Right lobe of liver (tissue), 6 donors: ENCODE measurements around the gene P2RY8. TPM values are rescaled to one million over a fixed set of nuclear protein-coding genes. Genes with fewer than 3 reads are reported as not detected.

Experiments used
- ATAC-seq, 4 donors: fragments of 200-7000 bp; cut with Tn5 transposase; one replicate each; pipeline ENCODE4 v1.9.1; 2020; ENCODE audit warnings: mild to moderate bottlenecking in 4 of 4, moderate library complexity in 4 of 4
- DNase-seq, 3 donors: peaks; one replicate each; pipeline ENCODE4 v3.0.0-alpha.2; 2020
- H3K27ac ChIP-seq, 3 donors: fragments of 200-600 bp; one replicate each; pipeline ENCODE4 v1.8.0; 2022
- H3K27me3 ChIP-seq, 2 donors: fragments of 200-600 bp; one replicate each; pipeline ENCODE4 v1.8.0; 2022
- H3K36me3 ChIP-seq, 4 donors: fragments of 200-600 bp; sonication (generic) in 1 of 4; one replicate each; pipeline versions ENCODE4 v1.5.1 to v1.8.0; 2017 to 2022; ENCODE audit warnings: control low read depth in 1 of 4
- H3K4me1 ChIP-seq, 4 donors: fragments of 200-600 bp; sonication (generic) in 1 of 4; one replicate each; pipeline versions ENCODE4 v1.5.1 to v1.8.0; 2017 to 2022; ENCODE audit warnings: control low read depth in 1 of 4
- H3K4me3 ChIP-seq, 3 donors: fragments of 200-600 bp; one replicate each; pipeline ENCODE4 v1.8.0; 2022
- H3K9me3 ChIP-seq, 4 donors: fragments of 200-600 bp; sonication (generic) in 1 of 4; one replicate each; pipeline versions ENCODE4 v1.5.1 to v1.8.0; 2017 to 2022; ENCODE audit warnings: control low read depth in 1 of 4
- POLR2A ChIP-seq: fragments of 450-650 bp; IDR thresholded peaks from one replicate; pipeline ENCODE4 v1.6.1; 2017; ENCODE audit warnings: antibody characterized with exemption, mild to moderate bottlenecking
- WGBS: methylation state at CpG from one replicate; pipeline ENCODE4 v1.1.6; 2018; ENCODE audit warnings: low coverage, low lambda C conversion rate; ENCODE audit not compliant: insufficient coverage; ENCODE audit errors: missing lambda C conversion rate; 5-methylcytosine and 5-hydroxymethylcytosine counted together
- intact Hi-C, 2 donors: fragments of 100-400 bp; cut with DNase I; formaldehyde crosslinking; loops; one replicate each; pipeline versions ENCODE4 v1.11.2 to v1.14.1; 2022
- total RNA-seq, 6 experiments: library from RNA; depleted of rRNA in 2 of 6; stranded (reverse); fragments of >200 nt in 2 of 6; fragmentation: NEBNext Ultra II Directional in 3 of 6; extraction: Animal tissue kit (Norgen Biotek cat#: 25700) in 3 of 6; gene quantifications; one replicate each; pipeline versions ENCODE4 v1.1.0 to v1.2.4, GENCODE V29; 2016 to 2023
- TF ChIP-seq, protein P1 (sequence below), 4 donors: fragments of 200-600 bp in 3 of 4; fragments of 450-650 bp in 1 of 4; IDR thresholded peaks; one replicate each; pipeline versions ENCODE4 v1.5.1 to v1.8.0; 2016 to 2022; ENCODE audit warnings: antibody characterized with exemption in 4 of 4, mild to moderate bottlenecking in 2 of 4
- donor health status: DM: no; HTN: yes; CAD: no.
- donor health status: DM: no; HTN: no; CAD: no.
- donor health status: DM: no; HTN: no; CAD: no.
- donor health status: DM: no; HTN: yes; CAD: no.
- donor health status: DM: no; HTN: yes; CAD: no.

The P2RY8 gene
- total RNA-seq, 6 experiments from 2014 or later, result 0.37 to 0.87 (median 0.73) TPM

GRCh38 chrX:1555370-1555769 is 18.4 kb upstream of the P2RY8 start:
- TF ChIP-seq, protein P1, sequence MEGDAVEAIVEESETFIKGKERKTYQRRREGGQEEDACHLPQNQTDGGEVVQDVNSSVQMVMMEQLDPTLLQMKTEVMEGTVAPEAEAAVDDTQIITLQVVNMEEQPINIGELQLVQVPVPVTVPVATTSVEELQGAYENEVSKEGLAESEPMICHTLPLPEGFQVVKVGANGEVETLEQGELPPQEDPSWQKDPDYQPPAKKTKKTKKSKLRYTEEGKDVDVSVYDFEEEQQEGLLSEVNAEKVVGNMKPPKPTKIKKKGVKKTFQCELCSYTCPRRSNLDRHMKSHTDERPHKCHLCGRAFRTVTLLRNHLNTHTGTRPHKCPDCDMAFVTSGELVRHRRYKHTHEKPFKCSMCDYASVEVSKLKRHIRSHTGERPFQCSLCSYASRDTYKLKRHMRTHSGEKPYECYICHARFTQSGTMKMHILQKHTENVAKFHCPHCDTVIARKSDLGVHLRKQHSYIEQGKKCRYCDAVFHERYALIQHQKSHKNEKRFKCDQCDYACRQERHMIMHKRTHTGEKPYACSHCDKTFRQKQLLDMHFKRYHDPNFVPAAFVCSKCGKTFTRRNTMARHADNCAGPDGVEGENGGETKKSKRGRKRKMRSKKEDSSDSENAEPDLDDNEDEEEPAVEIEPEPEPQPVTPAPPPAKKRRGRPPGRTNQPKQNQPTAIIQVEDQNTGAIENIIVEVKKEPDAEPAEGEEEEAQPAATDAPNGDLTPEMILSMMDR (IDR thresholded peaks at IDR 0.05), result no peak
- no peak for TF ChIP-seq POLR2A
- intact Hi-C loops, result no loop called here

GRCh38 chrX:1554469-1555210 is 17.7 kb upstream of the P2RY8 start:
- H3K4me1 ChIP-seq, result no peaks in the 10 kb centered on the region
- H3K27ac ChIP-seq, result no peak overlapping the region
- H3K9me3 ChIP-seq, result no peaks in the 10 kb centered on the region
- H3K27me3 ChIP-seq, result no peaks in the 10 kb centered on the region
- ATAC-seq (peak in 2 of 4 donors; percentile 18 to 33), DNase-seq (peak in 1 of 3 donors; percentile 30)
- intact Hi-C loops, result no loop called here
- 29% methylated on average over 6 of the region's 19 CpGs for WGBS
- no peaks in the 10 kb centered on the region for H3K36me3 ChIP-seq
- TF ChIP-seq POLR2A, result no peak
- TF ChIP-seq, protein P1 (IDR thresholded peaks at IDR 0.05), result no peak
- H3K4me3 ChIP-seq, result no peak overlapping the region

More at GRCh38 chrX:1555370-1555769, 18.4 kb upstream of the P2RY8 start:
- Histone ChIP-seq H3K36me3 (no peaks in the 10 kb centered on the region), H3K27ac (no peak overlapping the region), H3K4me1 (no peaks in the 10 kb centered on the region), H3K27me3 (no peaks in the 10 kb centered on the region), H3K9me3 (no peaks in the 10 kb centered on the region), H3K4me3 (no peak overlapping the region)
- DNase-seq, result peak in 1 of 3 donors; percentile 9
- ATAC-seq, result no peak
- 87% methylated on average over 6 of the region's 6 CpGs for WGBS

DNA sequence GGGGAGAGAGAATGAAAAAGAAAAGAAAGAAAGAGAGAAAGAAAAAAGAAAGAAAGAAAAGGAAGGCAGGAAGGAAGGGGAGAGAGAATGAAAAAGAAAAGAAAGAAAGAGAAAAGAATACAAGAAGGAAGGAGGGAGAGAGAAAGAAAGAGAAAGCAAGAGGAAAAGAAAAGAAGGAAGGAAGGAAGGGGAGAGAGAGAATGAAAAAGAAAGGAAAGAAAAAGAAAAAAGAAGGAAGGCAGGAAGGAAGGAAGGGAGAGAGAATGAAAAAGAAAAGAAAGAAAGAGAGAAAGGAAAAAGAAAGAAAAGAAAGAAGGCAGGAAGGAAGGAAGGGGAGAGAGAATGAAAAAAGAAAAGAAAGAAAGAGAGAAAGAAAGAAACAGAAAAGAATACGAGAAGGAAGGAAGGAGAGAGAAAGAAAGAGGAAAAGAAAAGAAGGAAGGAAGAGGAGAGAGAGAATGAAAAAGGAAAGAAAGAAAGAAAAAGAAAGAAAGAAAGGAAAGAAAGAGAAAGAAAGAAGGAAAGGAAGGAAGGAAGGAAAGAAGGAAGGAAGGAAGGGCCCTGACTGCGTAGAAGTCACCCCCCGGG is 15.1 kb upstream of the P2RY8 start:
- no peak for DNase-seq
- WGBS, result 44% methylated on average over 1 of the region's 3 CpGs
- ATAC-seq, result no peak
- Histone ChIP-seq H3K36me3 (no peaks in the 10 kb centered on the region), H3K4me1 (no peaks in the 10 kb centered on the region), H3K9me3 (no peaks in the 10 kb centered on the region), H3K27ac (no peak overlapping the region), H3K4me3 (no peak overlapping the region), H3K27me3 (no peaks in the 10 kb centered on the region)
- TF ChIP-seq, protein P1 (IDR thresholded peaks at IDR 0.05), result no peak
- no peak for TF ChIP-seq POLR2A
- intact Hi-C loops, result no loop called here

GRCh38 chrX:1546691-1547251 is 9.8 kb upstream of the P2RY8 start:
- no peak overlapping the region for H3K4me3 ChIP-seq
- no peak overlapping the region for H3K27ac ChIP-seq
- H3K9me3 ChIP-seq, result no peaks in the 10 kb centered on the region
- ATAC-seq, result peak; percentile 43 to 74 (median 63)
- no peaks in the 10 kb centered on the region for H3K4me1 ChIP-seq
- H3K27me3 ChIP-seq, result no peaks in the 10 kb centered on the region
- intact Hi-C loops, result no loop called here
- no peak for TF ChIP-seq POLR2A
- TF ChIP-seq, protein P1 (IDR thresholded peaks at IDR 0.05), result no peak
- DNase-seq, result peak in 1 of 3 donors; percentile 42
- WGBS, result 59% methylated on average over 7 of the region's 18 CpGs
- H3K36me3 ChIP-seq, result no peaks in the 10 kb centered on the region
